ENCODE data around the gene SORCS2.

DNA sequence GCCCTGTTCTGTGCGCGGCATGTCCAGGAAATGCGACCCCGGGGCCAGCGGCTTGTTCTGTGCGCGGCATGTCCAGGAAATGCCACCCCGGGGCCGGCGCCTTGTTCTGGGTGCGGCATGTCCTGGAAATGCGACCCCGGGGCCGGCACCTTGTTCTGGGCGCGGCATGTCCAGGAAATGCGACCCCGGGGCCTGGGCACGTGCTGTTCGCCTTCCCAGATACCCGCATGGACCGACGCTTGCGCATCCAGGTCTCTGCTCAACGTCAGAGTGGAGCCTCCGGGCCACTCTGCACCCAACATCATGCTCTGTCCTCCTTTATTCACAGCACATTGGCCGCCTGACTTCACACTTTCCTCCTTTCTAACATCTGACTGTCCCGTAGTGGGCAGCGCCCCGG is 318.2 kb downstream of the SORCS2 start:
- TF ChIP-seq CTCF (IDR thresholded peaks at IDR 0.05; ENCODE audit: control extremely low read depth in 1 of 3, insufficient read depth in 1 of 3, low read depth in 1 of 3, low read length in 3 of 3): no peak
- TF ChIP-seq POLR2AphosphoS5 (IDR thresholded peaks at IDR 0.05; ENCODE audit: low read depth, low read length): no peak
- TF ChIP-seq E2F6 (IDR thresholded peaks at IDR 0.05): no peak
- TF ChIP-seq TCF12 (IDR thresholded peaks at IDR 0.05; ENCODE audit: low read depth, low read length): no peak
- no peak for TF ChIP-seq POU5F1 (IDR thresholded peaks at IDR 0.05; ENCODE audit: low read depth, low read length)
